ENCODE measurements around the gene SLC35B1.

SLC35B1 gene, protein sequence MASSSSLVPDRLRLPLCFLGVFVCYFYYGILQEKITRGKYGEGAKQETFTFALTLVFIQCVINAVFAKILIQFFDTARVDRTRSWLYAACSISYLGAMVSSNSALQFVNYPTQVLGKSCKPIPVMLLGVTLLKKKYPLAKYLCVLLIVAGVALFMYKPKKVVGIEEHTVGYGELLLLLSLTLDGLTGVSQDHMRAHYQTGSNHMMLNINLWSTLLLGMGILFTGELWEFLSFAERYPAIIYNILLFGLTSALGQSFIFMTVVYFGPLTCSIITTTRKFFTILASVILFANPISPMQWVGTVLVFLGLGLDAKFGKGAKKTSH

DNA sequence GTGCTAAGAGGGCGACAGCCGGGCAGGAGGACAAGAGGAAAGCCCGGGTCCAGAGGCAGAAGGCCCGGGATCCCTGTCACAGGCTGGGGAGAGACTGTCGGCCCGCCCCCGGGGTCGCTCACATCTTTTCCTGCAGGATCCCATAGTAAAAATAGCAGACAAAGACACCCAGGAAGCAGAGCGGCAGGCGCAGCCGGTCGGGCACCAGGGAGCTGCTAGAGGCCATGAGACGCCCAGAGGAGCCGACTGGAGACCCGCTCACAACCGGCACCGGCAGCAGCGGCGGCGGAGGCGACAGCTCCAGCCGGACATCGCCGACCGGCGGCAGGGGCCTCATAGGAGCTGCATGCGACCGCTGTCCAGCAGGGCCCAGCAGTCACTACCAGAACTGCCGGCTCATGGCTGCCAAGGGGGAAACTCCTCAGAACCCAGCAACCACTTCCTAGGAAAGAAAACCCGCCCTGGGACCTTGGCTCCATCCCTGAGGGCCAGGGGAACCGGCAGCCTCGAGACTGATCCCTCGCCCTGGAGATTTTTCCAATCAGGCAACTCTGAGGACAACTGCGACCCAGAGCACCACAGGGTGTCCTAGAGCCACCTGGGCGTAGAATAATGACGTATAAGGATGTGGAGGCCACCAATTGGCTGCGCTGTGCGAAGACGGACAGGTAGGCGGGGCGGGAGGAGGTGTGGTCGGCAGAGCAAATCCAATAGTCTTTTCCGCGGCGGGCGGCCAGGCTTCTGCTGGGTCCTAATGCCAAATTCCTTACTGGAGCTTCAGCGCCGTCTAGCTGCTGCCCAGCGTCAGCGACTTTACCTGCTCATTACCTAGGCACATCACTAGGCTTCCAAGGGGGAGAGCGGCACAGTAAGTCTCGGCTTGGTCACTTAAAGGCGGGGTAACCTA, at the start of gene SLC35B1:
SLC35B1 (minus strand) TSS at position 357 of the 907 bp plus-strand sequence; CDS start at position 226, 131 bp downstream.
- DNase-seq, result peak; percentile 99

DNA sequence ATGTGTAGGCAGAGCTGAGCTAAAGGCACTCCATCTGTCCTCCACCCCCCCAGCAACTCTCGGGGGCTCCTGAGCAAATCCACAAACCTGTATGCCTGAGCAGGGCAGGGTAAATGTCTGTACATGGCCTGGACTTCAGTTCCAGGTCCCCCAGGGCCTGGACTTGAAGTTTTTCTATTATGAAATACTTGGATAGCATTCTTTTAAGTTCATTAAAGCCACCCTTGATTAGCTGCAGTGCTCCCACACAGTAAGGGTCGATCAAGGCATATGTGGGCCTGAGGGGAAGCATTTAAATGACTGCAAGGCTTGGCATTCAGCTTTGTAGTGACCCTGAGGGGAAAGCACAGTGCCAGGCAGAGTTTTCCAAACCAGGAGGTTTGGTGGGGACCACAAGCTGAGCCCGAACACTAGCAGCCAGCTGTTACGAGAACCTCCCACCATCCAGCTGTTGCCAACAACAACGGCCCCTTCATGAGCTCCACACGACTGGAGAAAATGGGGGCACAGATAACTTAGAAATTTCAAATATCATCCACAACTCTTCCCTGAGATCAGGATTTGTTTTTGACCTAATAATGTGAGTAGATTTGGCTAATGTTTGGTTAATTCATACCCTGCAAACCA, 49.5 kb upstream of the SLC35B1 start:
- DNase-seq, result no peak

- no peak for DNase-seq
Observed at GRCh38 chr17:49756323-49757150, 48.8 kb upstream of the SLC35B1 start.

DNA sequence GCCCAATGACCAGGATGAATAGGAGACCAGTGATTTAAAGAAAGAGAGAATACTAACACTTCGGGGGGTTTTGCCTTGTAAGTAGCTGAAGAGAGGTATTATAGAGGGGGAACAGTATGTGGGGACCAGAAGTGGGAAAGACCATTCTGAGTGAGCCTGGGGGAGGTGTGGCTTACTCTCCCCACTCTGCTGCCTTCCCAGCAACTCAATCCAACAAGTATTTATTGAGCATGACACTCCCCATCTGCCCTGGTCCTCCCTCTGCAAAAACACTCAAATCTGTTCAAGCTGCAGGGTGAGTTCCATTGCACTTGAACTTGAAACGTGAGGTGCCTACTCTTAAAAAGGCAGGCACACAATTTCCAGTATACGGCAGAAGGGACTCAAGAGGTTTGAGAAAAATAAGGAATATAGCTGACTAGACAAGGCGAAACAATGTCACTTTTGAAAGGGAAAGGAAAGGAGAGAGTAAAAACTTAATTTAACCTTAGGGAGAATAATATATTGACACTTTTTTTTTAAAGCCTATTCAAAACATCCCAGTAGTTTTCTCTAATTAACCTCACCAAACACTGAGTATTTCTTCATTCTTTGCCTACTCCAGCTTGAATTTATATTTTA, 48.0 kb upstream of the SLC35B1 start:
- no peak for DNase-seq

- DNase-seq, result no peak
Observed at GRCh38 chr17:49753959-49754391, 46.2 kb upstream of the SLC35B1 start.

GRCh38 chr17:49752508-49752907, 44.7 kb upstream of the SLC35B1 start:
- no peak for DNase-seq

DNA sequence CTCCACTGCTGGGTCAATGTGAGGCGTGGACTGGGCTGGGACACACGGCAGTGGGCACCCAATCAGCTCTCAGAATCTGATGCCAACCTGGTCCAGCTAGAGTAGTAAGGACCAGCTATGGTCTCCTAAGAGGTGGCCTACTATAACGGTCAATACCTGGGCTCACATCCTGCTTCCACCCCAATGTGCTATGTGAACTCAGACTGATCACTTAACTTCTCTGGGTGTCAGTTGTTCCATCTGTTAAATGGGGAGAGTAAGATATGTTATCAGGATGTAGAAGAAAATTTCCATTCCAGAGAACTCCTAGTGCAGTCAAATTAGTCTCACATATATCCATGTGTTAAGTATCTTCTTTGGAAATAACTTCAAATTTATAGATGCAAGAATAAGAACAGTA, 42.0 kb upstream of the SLC35B1 start:
- DNase-seq, result no peak

GRCh38 chr17:49748791-49749190, 41.0 kb upstream of the SLC35B1 start:
- peak; percentile 36 to 43 for DNase-seq

GRCh38 chr17:49748223-49748622, 40.5 kb upstream of the SLC35B1 start:
- DNase-seq, result no peak

DNA sequence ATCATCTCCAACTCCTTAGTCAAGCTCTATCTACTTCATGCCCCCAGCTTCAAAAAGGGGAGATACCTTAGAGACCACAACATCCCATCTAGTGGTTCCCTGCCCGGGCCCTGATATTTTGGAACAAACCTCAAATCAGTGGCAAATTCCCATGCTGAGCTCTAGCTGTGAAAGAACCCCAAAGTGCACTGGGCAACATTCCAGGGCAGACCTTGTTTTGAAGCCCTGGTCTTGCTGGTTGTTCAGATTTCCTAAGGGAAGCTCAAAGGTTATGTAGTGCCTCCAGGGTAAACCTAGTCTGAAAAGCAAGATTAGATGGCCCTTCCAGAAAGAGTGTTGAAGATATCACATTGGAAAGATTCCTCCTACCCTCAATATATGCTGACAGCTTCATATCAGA, 39.9 kb upstream of the SLC35B1 start:
- no peak for DNase-seq

GRCh38 chr17:49746791-49747490, 39.2 kb upstream of the SLC35B1 start:
- no peak for DNase-seq

- DNase-seq, result no peak
Observed at GRCh38 chr17:49745175-49746139, 37.7 kb upstream of the SLC35B1 start.

GRCh38 chr17:49742166-49742638, 34.4 kb upstream of the SLC35B1 start:
- no peak for DNase-seq

DNA sequence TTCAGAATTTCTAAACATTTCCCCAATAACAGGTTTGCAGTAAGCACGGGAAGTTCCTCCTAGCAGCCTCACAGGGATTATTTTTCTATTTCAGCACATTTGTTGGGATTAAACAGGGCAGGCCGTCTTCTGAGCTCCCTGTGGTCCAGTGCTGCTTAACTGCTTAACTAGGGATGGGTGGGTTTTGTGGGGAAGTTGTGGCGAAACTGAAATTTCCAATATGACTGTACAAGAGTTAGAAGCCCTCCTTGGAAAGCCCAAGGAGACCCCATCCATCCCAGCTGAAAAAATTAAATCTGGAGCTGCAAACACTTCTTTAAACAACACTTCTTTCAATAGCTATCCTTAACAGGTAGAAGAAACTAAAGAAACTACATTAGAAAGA, 33.9 kb upstream of the SLC35B1 start:
- no peak for DNase-seq

GRCh38 chr17:49741009-49741691, 33.4 kb upstream of the SLC35B1 start:
- no peak for DNase-seq

GRCh38 chr17:49739641-49740271, 32.0 kb upstream of the SLC35B1 start:
- peak; percentile 84 to 85 for DNase-seq

DNA sequence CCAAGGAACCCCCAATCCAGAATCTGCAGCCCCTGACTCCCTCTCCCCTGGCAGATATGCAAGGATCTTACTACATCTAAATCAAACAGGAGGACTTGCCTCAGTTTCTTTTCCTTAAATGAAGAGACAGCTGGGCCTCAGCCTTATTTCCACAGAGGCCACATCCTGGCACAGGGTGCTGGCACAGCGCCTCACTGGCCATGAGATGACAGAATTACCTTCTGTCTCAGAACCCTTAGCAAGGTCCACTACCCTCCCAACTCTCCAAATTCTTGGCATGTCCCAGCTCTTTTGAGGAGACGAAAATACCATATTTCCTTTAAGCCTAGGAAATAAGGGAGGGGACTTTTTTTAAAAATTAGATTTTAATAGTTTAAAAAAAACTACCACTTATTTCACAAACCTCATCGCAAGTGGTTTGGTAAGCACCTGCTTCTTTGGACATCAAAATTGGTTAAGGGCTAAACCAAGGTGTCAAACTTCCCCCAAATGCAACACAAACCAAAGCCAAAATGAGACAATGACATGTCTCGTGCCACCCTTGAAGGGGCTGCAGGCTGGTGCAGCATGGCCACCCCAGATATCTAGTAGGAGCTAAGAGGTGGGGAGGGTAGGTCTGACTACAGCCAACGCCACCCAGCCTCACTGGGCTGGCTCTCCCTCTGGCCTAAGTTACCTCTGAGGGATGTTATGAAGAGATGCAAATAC, 30.8 kb upstream of the SLC35B1 start:
- DNase-seq, result no peak
